ENCODE measurements around the gene GOPC. TPM values are rescaled to one million over a fixed set of nuclear protein-coding genes. Genes with fewer than 3 reads are reported as not detected.
"Not testable (repeated sequence)": the region's sequence is repeated elsewhere in the genome, so short reads cannot be mapped to it uniquely, and the experiment has no call there.

The GOPC gene
- total RNA-seq, 1 experiment from 2014 or later = 18.7 TPM

GRCh38 chr6:117520603-117521395 is 81.5 kb downstream of the GOPC start:
- ChIA-PET POLR2A (no interaction called here), CTCF (interaction anchor here (0.6 kb wide), 1 partner anchor 71 kb away, joined by 5 read pairs; no protein-coding TSS in a partner anchor)
- Mint-ChIP-seq H3K27me3 (ENCODE audit: low read depth) (no peaks in the 10 kb centered on the region), H3K9me3 (peaks cover 18% of the 10 kb centered on the region), H3K4me1 (peaks cover 17% of the 10 kb centered on the region), H3K4me3 (no peak overlapping the region), H3K36me3 (peaks cover 17% of the 10 kb centered on the region), H3K27ac (no peak overlapping the region; the same call in 1 of the 2 replicates)
- ATAC-seq (no peak), DNase-seq (ENCODE audit: low spot score) (no peak)
- TF ChIP-seq NR2C2 (CRISPR knock-in tag; IDR thresholded peaks at IDR 0.05) = no peak

GRCh38 chr6:117518870-117519269 is 83.4 kb downstream of the GOPC start:
- TF ChIP-seq IRF1 (CRISPR knock-in tag; IDR thresholded peaks at IDR 0.05) = no peak
- TF ChIP-seq ZNF317 (CRISPR knock-in tag; IDR thresholded peaks at IDR 0.05; ENCODE audit: borderline replicate concordance, low read depth) = no peak
- TF ChIP-seq RELA (CRISPR knock-in tag; IDR thresholded peaks at IDR 0.05; ENCODE audit: borderline replicate concordance) = no peak
- no peak for TF ChIP-seq ZNF121 (CRISPR knock-in tag; IDR thresholded peaks at IDR 0.05)
- no peak for TF ChIP-seq E2F4 (CRISPR knock-in tag; IDR thresholded peaks at IDR 0.05; ENCODE audit: borderline replicate concordance, low read depth)
- no peak for TF ChIP-seq GABPB1 (CRISPR knock-in tag; IDR thresholded peaks at IDR 0.05)
- no peak for TF ChIP-seq TCF7 (CRISPR knock-in tag; IDR thresholded peaks at IDR 0.05; ENCODE audit: low read depth)
- TF ChIP-seq ZNF138 (CRISPR knock-in tag; conservative IDR thresholded peaks at IDR 0.05) = no peak
- TF ChIP-seq MYBL2 (CRISPR knock-in tag; IDR thresholded peaks at IDR 0.05) = no peak
- no peak for TF ChIP-seq SOX15 (CRISPR knock-in tag; IDR thresholded peaks at IDR 0.05)
- peaks cover 18% of the 10 kb centered on the region for H3K9me3 Mint-ChIP-seq
- POLR2A ChIA-PET = no interaction called here
- peaks cover 11% of the 10 kb centered on the region for H3K4me1 Mint-ChIP-seq
- H3K27ac Mint-ChIP-seq = no peak overlapping the region
- ATAC-seq (no peak), DNase-seq (ENCODE audit: low spot score) (no peak)
- no peak overlapping the region for H3K4me3 Mint-ChIP-seq
- CTCF ChIA-PET = no interaction called here
- no peaks in the 10 kb centered on the region for H3K27me3 Mint-ChIP-seq (ENCODE audit: low read depth)
- peaks cover 17% of the 10 kb centered on the region for H3K36me3 Mint-ChIP-seq

GRCh38 chr6:117517995-117518394 is 84.3 kb downstream of the GOPC start:
- ATAC-seq; H3K27ac Mint-ChIP-seq; DNase-seq (ENCODE audit: low spot score); POLR2A ChIA-PET; H3K4me3 Mint-ChIP-seq; CTCF ChIA-PET; H3K27me3 Mint-ChIP-seq (ENCODE audit: low read depth): not testable (repeated sequence)
- Mint-ChIP-seq H3K9me3 (peaks cover 18% of the 10 kb centered on the region), H3K36me3 (peaks cover 17% of the 10 kb centered on the region), H3K4me1 (peaks cover 15% of the 10 kb centered on the region)

- Mint-ChIP-seq H3K4me3 (no peak overlapping the region), H3K27ac (no peak overlapping the region), H3K4me1 (peaks cover 21% of the 10 kb centered on the region), H3K36me3 (peaks cover 17% of the 10 kb centered on the region), H3K27me3 (ENCODE audit: low read depth) (no peaks in the 10 kb centered on the region), H3K9me3 (peaks cover 18% of the 10 kb centered on the region)
- TF ChIP-seq OVOL2 (CRISPR knock-in tag; IDR thresholded peaks at IDR 0.05; ENCODE audit: borderline replicate concordance) = no peak
- no peak for TF ChIP-seq ATF6 (CRISPR knock-in tag; IDR thresholded peaks at IDR 0.05)
- TF ChIP-seq PREB (CRISPR knock-in tag; IDR thresholded peaks at IDR 0.05; ENCODE audit: borderline replicate concordance) = no peak
- no peak for TF ChIP-seq ZNF317 (CRISPR knock-in tag; IDR thresholded peaks at IDR 0.05; ENCODE audit: borderline replicate concordance, low read depth)
- no peak for TF ChIP-seq MAX (CRISPR knock-in tag; IDR thresholded peaks at IDR 0.05)
- TF ChIP-seq ZNF121 (CRISPR knock-in tag; IDR thresholded peaks at IDR 0.05) = no peak
- no peak for TF ChIP-seq ZNF232 (CRISPR knock-in tag; IDR thresholded peaks at IDR 0.05)
- no peak for TF ChIP-seq MXD4 (CRISPR knock-in tag; IDR thresholded peaks at IDR 0.05; ENCODE audit: borderline replicate concordance)
- TF ChIP-seq USF1 (CRISPR knock-in tag; IDR thresholded peaks at IDR 0.05) = no peak
- no peak for TF ChIP-seq RORB (CRISPR knock-in tag; IDR thresholded peaks at IDR 0.05)
- no peak for TF ChIP-seq ZBTB43 (CRISPR knock-in tag; IDR thresholded peaks at IDR 0.05)
- ATAC-seq = no peak
- POLR2A ChIA-PET = no interaction called here
- no peak for DNase-seq (ENCODE audit: low spot score)
- CTCF ChIA-PET = no interaction called here
Observed at GRCh38 chr6:117515326-117515725, 87.0 kb downstream of the GOPC start.
